IMR-90 (cell line): ENCODE measurements around the gene RAI14. TPM values are rescaled to one million over a fixed set of nuclear protein-coding genes. Genes with fewer than 3 reads are reported as not detected.

Source experiments
- ATAC-seq: fragments of 200-7000 bp; cut with Tn5 transposase; 2 replicates; pipeline ENCODE4 v1.9.1; 2020; ENCODE audit warnings: low read depth, mild to moderate bottlenecking, moderate library complexity
- BruUV-seq: library from RNA; stranded (reverse); fragments of 400-500 nt; replicated peaks from 2 replicates; lab custom pipeline; 2021; lab: Mats Ljungman, UMichigan
- CTCF ChIA-PET: fragments of 300-600 bp; formaldehyde crosslinking; extraction: SDS; loops from one replicate; lab custom pipeline; 2021; ENCODE audit warnings: antibody characterized with exemption; lab: Yijun Ruan, JAX
- POLR2A ChIA-PET: fragments of 300-600 bp; sonication (Branson Sonifier 250); formaldehyde crosslinking; loops from one replicate; lab custom pipeline; 2022; ENCODE audit warnings: antibody characterized with exemption; ENCODE audit not compliant: unreplicated experiment; lab: Charles Lee
- DNase-seq: peaks from one replicate; pipeline ENCODE4 v3.0.0; 2013
- H2AFZ ChIP-seq: replicated peaks from 2 replicates; pipeline ENCODE3; 2013; ENCODE audit warnings: low read length, mild to moderate bottlenecking; ENCODE audit not compliant: poor library complexity
- H2AK5ac ChIP-seq: 2 replicates; pipeline ENCODE4 v1.6.1; 2013; ENCODE audit warnings: low read depth, low read length, inconsistent platforms
- H2AK9ac ChIP-seq: replicated peaks from 2 replicates; pipeline ENCODE3; 2013; ENCODE audit warnings: mild to moderate bottlenecking, low read depth, low read length, moderate library complexity; ENCODE audit not compliant: poor library complexity
- H2BK120ac ChIP-seq: 2 replicates; pipeline ENCODE4 v1.6.1; 2013; ENCODE audit warnings: low read depth, low read length, inconsistent platforms
- H2BK15ac ChIP-seq: 3 replicates; pipeline ENCODE4 v1.6.1; 2013; ENCODE audit warnings: low read depth, low read length, inconsistent platforms
- H2BK20ac ChIP-seq: 2 replicates; pipeline ENCODE4 v1.6.1; 2013; ENCODE audit warnings: low read depth, mild to moderate bottlenecking, inconsistent platforms, low read length, moderate library complexity
- H2BK5ac ChIP-seq: 2 replicates; pipeline ENCODE4 v1.6.1; 2013; ENCODE audit warnings: mild to moderate bottlenecking, low read depth, low read length, inconsistent platforms; ENCODE audit not compliant: poor library complexity, severe bottlenecking
- H3K14ac ChIP-seq: replicated peaks from 2 replicates; pipeline ENCODE4 v1.6.1; 2013; ENCODE audit warnings: low read depth, low read length, inconsistent platforms
- H3K18ac ChIP-seq: 2 replicates; pipeline ENCODE4 v1.6.1; 2013; ENCODE audit warnings: low read depth, low read length, control low read depth
- H3K23ac ChIP-seq: 2 replicates; pipeline ENCODE4 v1.6.1; 2013; ENCODE audit warnings: low read depth, low read length, inconsistent platforms
- H3K27ac ChIP-seq: 2 replicates; pipeline ENCODE4 v1.5.1; 2013; ENCODE audit warnings: mild to moderate bottlenecking, control low read depth, low read length; ENCODE audit not compliant: insufficient read depth
- H3K27me3 ChIP-seq: 2 replicates; pipeline ENCODE4 v1.6.1; 2013; ENCODE audit warnings: low read length; ENCODE audit not compliant: control insufficient read depth, insufficient read depth
- H3K36me3 ChIP-seq: 2 replicates; pipeline ENCODE4 v1.6.1; 2013; ENCODE audit warnings: low read length, mixed read lengths; ENCODE audit not compliant: control insufficient read depth, insufficient read depth
- H3K4ac ChIP-seq: 2 replicates; pipeline ENCODE4 v1.6.1; 2013; ENCODE audit warnings: low read depth, low read length, inconsistent platforms
- H3K4me1 ChIP-seq: 2 replicates; pipeline ENCODE4 v1.6.1; 2013; ENCODE audit warnings: low read length, mixed read lengths; ENCODE audit not compliant: control insufficient read depth, insufficient read depth
- H3K4me2 ChIP-seq: 2 replicates; pipeline ENCODE4 v1.6.1; 2013; ENCODE audit warnings: low read depth, mild to moderate bottlenecking, control low read depth, low read length, moderate library complexity
- H3K4me3 ChIP-seq: 2 replicates; pipeline ENCODE4 v1.5.1; 2013; ENCODE audit warnings: low read depth, mild to moderate bottlenecking, control low read depth, low read length, moderate library complexity; ENCODE audit not compliant: insufficient read depth
- H3K56ac ChIP-seq: 2 replicates; pipeline ENCODE4 v1.6.1; 2013; ENCODE audit warnings: low read length, inconsistent platforms; ENCODE audit not compliant: insufficient read depth; ENCODE audit errors: extremely low read depth
- H3K79me1 ChIP-seq, 2 experiments: 2 replicates each; pipeline ENCODE4 v1.6.1; 2013; ENCODE audit warnings: low read length in 2 of 2, inconsistent platforms in 1 of 2, low read depth in 1 of 2
- H3K9ac ChIP-seq: 2 replicates; pipeline ENCODE4 v1.6.1; 2013; ENCODE audit warnings: low read depth, low read length, control low read depth
- H3K9me1 ChIP-seq: 2 replicates; pipeline ENCODE4 v1.6.1; 2013; ENCODE audit warnings: low read length, inconsistent platforms; ENCODE audit not compliant: insufficient read depth
- H3K9me3 ChIP-seq: 2 replicates; pipeline ENCODE4 v1.6.1; 2013; ENCODE audit warnings: low read length; ENCODE audit not compliant: control insufficient read depth, insufficient read depth
- H4K20me1 ChIP-seq: 2 replicates; pipeline ENCODE4 v1.6.1; 2013; ENCODE audit warnings: low read length, inconsistent platforms; ENCODE audit not compliant: insufficient read depth
- H4K5ac ChIP-seq: 2 replicates; pipeline ENCODE4 v1.6.1; 2013; ENCODE audit warnings: mild to moderate bottlenecking, low read depth, low read length, control low read depth
- H4K8ac ChIP-seq, 2 experiments: 2 replicates each; pipeline ENCODE4 v1.6.1; 2013; ENCODE audit warnings: low read depth in 2 of 2, low read length in 2 of 2, control low read depth in 1 of 2, inconsistent platforms in 1 of 2
- H4K91ac ChIP-seq: 2 replicates; pipeline ENCODE4 v1.6.1; 2013; ENCODE audit warnings: low read depth, low read length, inconsistent platforms; ENCODE audit not compliant: insufficient read depth
- CEBPB ChIP-seq: IDR thresholded peaks from 2 replicates; pipeline ENCODE4 v1.6.1; 2012; ENCODE audit warnings: low read depth, low read length, improper control_type of control experiment
- CHD1 ChIP-seq: IDR thresholded peaks from 2 replicates; pipeline ENCODE4 v1.6.1; 2012; ENCODE audit warnings: low read depth, low read length, improper control_type of control experiment
- CTCF ChIP-seq: conservative IDR thresholded peaks from 2 replicates; pipeline ENCODE4 v1.5.1; 2012; ENCODE audit warnings: mild to moderate bottlenecking, low read depth, low read length, improper control_type of control experiment
- MXI1 ChIP-seq: IDR thresholded peaks from 2 replicates; pipeline ENCODE4 v1.6.1; 2012; ENCODE audit warnings: low read depth, mild to moderate bottlenecking, low read length, moderate library complexity, borderline replicate concordance
- POLR2A ChIP-seq: IDR thresholded peaks from 2 replicates; pipeline ENCODE4 v1.6.1; 2012; ENCODE audit warnings: mild to moderate bottlenecking, low read depth, low read length
- RCOR1 ChIP-seq: IDR thresholded peaks from 2 replicates; pipeline ENCODE4 v1.6.1; 2012; ENCODE audit warnings: mild to moderate bottlenecking, low read length, improper control_type of control experiment; ENCODE audit not compliant: insufficient replicate concordance
- SMC3 ChIP-seq: fragments of 150-350 bp; IDR thresholded peaks from 2 replicates; pipeline ENCODE4 v1.6.1; 2016; ENCODE audit warnings: low read depth, mild to moderate bottlenecking, antibody characterized with exemption, low read length, moderate library complexity
- WGBS, 2 experiments: methylation state at CpG; one replicate each; pipeline versions ENCODE4 v1.1.5 to v1.1.7; 2013; ENCODE audit warnings: missing lambda C conversion rate in 2 of 2; ENCODE audit not compliant: insufficient read length in 1 of 2; ENCODE audit errors: extremely low coverage in 2 of 2; 5-methylcytosine and 5-hydroxymethylcytosine counted together
- dilution Hi-C: fragments of 300-500 bp; cut with HindIII; formaldehyde crosslinking; loops from one replicate; pipeline ENCODE4 v1.14.3; 2018; ENCODE audit warnings: low sequenced_read_pairs; ENCODE audit not compliant: unreplicated experiment
- in situ Hi-C: fragments of 300-500 bp; cut with MboI; formaldehyde crosslinking; loops from 3 replicates; pipeline ENCODE4 v1.14.3; 2019; ENCODE audit warnings: low sequenced_read_pairs, inconsistent platforms, mixed read lengths
- intact Hi-C: fragments of 100-400 bp; cut with micrococcal nuclease; formaldehyde crosslinking; loops from 2 replicates; pipeline ENCODE4 v1.10.0; 2022
- polyA plus RNA-seq, 3 experiments: library from polyadenylated mRNA; depleted of rRNA; stranded (reverse); fragments of >200 nt; gene quantifications; 2 replicates each; pipeline ENCODE4 v1.2.3, GENCODE V29; 2012; ENCODE audit warnings: low replicate concordance in 1 of 3
- total RNA-seq: library from RNA; depleted of rRNA; stranded (reverse); fragments of >200 nt; gene quantifications from 2 replicates; pipeline ENCODE4 v1.2.3, GENCODE V29; 2012

RAI14 gene
- total and polyA plus RNA-seq, 2 of the 4 experiments (the other 2 are of a cell fraction) = 221 to 267 TPM

- no peak overlapping the region for H2AK9ac ChIP-seq
- peak overlapping the region; percentile 59 for H2BK120ac ChIP-seq
- dilution Hi-C loops = no loop called here
- peak overlapping the region; percentile 91 for H3K14ac ChIP-seq
- no peak overlapping the region for H3K4me2 ChIP-seq
- no CpG with 5 or more reads among the region's 1 CpG for WGBS, 2 experiments
- H3K56ac ChIP-seq = 0 out of 2 replicates have a peak overlapping the region, but pooled peaks have one; percentile 31
- peak overlapping the region; percentile 48 for H2BK20ac ChIP-seq
- H3K27ac ChIP-seq = peak overlapping the region; percentile 77; the same call in 1 of the 2 replicates
- H3K4me3 ChIP-seq = no peak overlapping the region
- H3K9me1 ChIP-seq = peaks cover 27% of the 10 kb centered on the region
- peak overlapping the region; percentile 38; the same call in 1 of the 2 replicates for H3K4ac ChIP-seq
- POLR2A ChIA-PET = no interaction called here
- in situ Hi-C loops = no loop called here
- H3K27me3 ChIP-seq = no peaks in the 10 kb centered on the region
- H4K20me1 ChIP-seq = peaks cover 71% of the 10 kb centered on the region
- H4K91ac ChIP-seq = no peak overlapping the region; the same call in 1 of the 2 replicates
- ATAC-seq (no peak), DNase-seq (peak; percentile 33)
- no peaks in the 10 kb centered on the region for H3K9me3 ChIP-seq
- H3K9ac ChIP-seq = no peak overlapping the region
- H3K18ac ChIP-seq = peak overlapping the region; percentile 10; the same call in 1 of the 2 replicates
- peak overlapping the region; percentile 6; the same call in 1 of the 2 replicates for H4K5ac ChIP-seq
- CTCF ChIA-PET = no interaction called here
- peak overlapping the region; percentile 42; the same call in 1 of the 2 replicates for H3K23ac ChIP-seq
- peaks cover 35% of the 10 kb centered on the region for H3K4me1 ChIP-seq
- H4K8ac ChIP-seq = peak overlapping the region in 1 of 2 experiments; percentile 65; a peak in 2 of 4 replicates
- no TSS peak for BruUV-seq
- intact Hi-C loops = loop anchor here (2.0 kb wide), 1 partner anchor 59 kb away; the partner anchor contains the start of gene RAI14
- no peak overlapping the region; the same call in 2 of the 3 replicates for H2BK15ac ChIP-seq
- H3K79me1 ChIP-seq = peaks cover 29 to 71% of the 10 kb centered on the region in 2 experiments
- H3K36me3 ChIP-seq = peaks cover 24% of the 10 kb centered on the region
- no peak overlapping the region for H2AFZ ChIP-seq
- H2BK5ac ChIP-seq = peak overlapping the region; percentile 92
- peak overlapping the region; percentile 75; the same call in 1 of the 2 replicates for H2AK5ac ChIP-seq
- TF ChIP-seq POLR2A = no peak
- TF ChIP-seq CHD1 = no peak
- TF ChIP-seq CTCF = no peak
- no peak for TF ChIP-seq CEBPB
- TF ChIP-seq RCOR1 = no peak
- no peak for TF ChIP-seq MXI1
- TF ChIP-seq SMC3 = no peak
Observed at GRCh38 chr5:34715711-34716110, 59.6 kb downstream of the RAI14 start.
